Endothelial cell of umbilical vein (primary cell): ENCODE measurements around the gene OR5C1. TPM values are rescaled to one million over a fixed set of nuclear protein-coding genes. Genes with fewer than 3 reads are reported as not detected.

Experiments
- BruUV-seq: library from RNA; stranded (reverse); fragments of 400-500 nt; replicated peaks from 2 replicates; lab custom pipeline; 2021; lab: Mats Ljungman, UMichigan
- CTCF ChIA-PET: fragments of 300-600, 350-600 bp; sonication (Branson Sonifier 250); formaldehyde crosslinking; loops from one replicate; lab custom pipeline; 2021; ENCODE audit warnings: antibody characterized with exemption, inconsistent platforms; lab: Charles Lee
- POLR2A ChIA-PET: fragments of 300-600, 350-600 bp; sonication (Branson Sonifier 250); formaldehyde crosslinking; loops from one replicate; lab custom pipeline; 2021; ENCODE audit warnings: antibody characterized with exemption, inconsistent platforms; lab: Charles Lee
- DNase-seq: peaks from one replicate; pipeline ENCODE4 v3.0.0-alpha.2; 2011; ENCODE audit warnings: low read depth, low spot score
- FAIRE-seq: peaks from 2 replicates; lab custom pipeline; 2011; peaks lifted over from hg19 to GRCh38; lab: Jason Lieb, UNC
- H2AFZ ChIP-seq: 2 replicates; pipeline ENCODE4 v1.6.0; 2012; ENCODE audit warnings: low read depth, low read length, control low read depth, inconsistent platforms
- H3K27ac ChIP-seq: 2 replicates; pipeline ENCODE4 v1.5.1; 2011; ENCODE audit warnings: low read depth, mild to moderate bottlenecking, control low read depth, low read length, moderate library complexity; ENCODE audit not compliant: insufficient read depth
- H3K27me3 ChIP-seq, 2 experiments: 2 replicates each; pipeline versions ENCODE4 v1.6.0 to v1.6.1; 2011; ENCODE audit warnings: low read length in 2 of 2, mixed read lengths in 1 of 2; ENCODE audit not compliant: control insufficient read depth in 2 of 2, insufficient read depth in 2 of 2
- H3K36me3 ChIP-seq, 2 experiments: 2 replicates in 1 of 2; 3 replicates in 1 of 2; pipeline ENCODE4 v1.5.1; 2011; ENCODE audit warnings: low read length in 2 of 2, mild to moderate bottlenecking in 1 of 2, moderate library complexity in 1 of 2; ENCODE audit not compliant: control insufficient read depth in 2 of 2, insufficient read depth in 2 of 2; ENCODE audit errors: extremely low read depth in 1 of 2
- H3K4me1 ChIP-seq: 3 replicates; pipeline ENCODE4 v1.5.1; 2011; ENCODE audit warnings: mild to moderate bottlenecking, low read length; ENCODE audit not compliant: control insufficient read depth, insufficient read depth; ENCODE audit errors: extremely low read depth
- H3K4me2 ChIP-seq: 2 replicates; pipeline ENCODE4 v1.6.1; 2011; ENCODE audit warnings: low read length, control low read depth, mixed read lengths; ENCODE audit not compliant: insufficient read depth
- H3K4me3 ChIP-seq, 3 experiments: fragments of 200-600 bp in 1 of 3; sonication (generic), shearing (Covaris generic) in 1 of 3; replicated peaks in 1 of 3; 2 replicates each; pipeline ENCODE4 v1.5.1; 2011 to 2016; ENCODE audit warnings: control low read depth in 3 of 3, low read length in 3 of 3, mild to moderate bottlenecking in 2 of 3, inconsistent platforms in 1 of 3, low read depth in 1 of 3, moderate library complexity in 1 of 3; ENCODE audit not compliant: insufficient read depth in 1 of 3
- H3K79me2 ChIP-seq: 2 replicates; pipeline ENCODE4 v1.6.0; 2012; ENCODE audit warnings: low read length, inconsistent platforms; ENCODE audit not compliant: control insufficient read depth, insufficient read depth
- H3K9ac ChIP-seq: replicated peaks from 2 replicates; pipeline ENCODE3; 2011; ENCODE audit warnings: low read length, control low read depth; ENCODE audit not compliant: insufficient read depth; ENCODE audit errors: extremely low read depth
- H3K9me1 ChIP-seq: replicated peaks from 3 replicates; pipeline ENCODE4 v1.6.0; 2011; ENCODE audit warnings: mild to moderate bottlenecking, low read length; ENCODE audit not compliant: control insufficient read depth, insufficient read depth; ENCODE audit errors: extremely low read depth
- H3K9me3 ChIP-seq: replicated peaks from 2 replicates; pipeline ENCODE4 v1.5.1; 2012; ENCODE audit warnings: low read length, inconsistent platforms; ENCODE audit not compliant: control insufficient read depth, insufficient read depth
- H4K20me1 ChIP-seq: replicated peaks from 2 replicates; pipeline ENCODE3; 2011; ENCODE audit warnings: mild to moderate bottlenecking, low read length; ENCODE audit not compliant: control insufficient read depth, insufficient read depth; ENCODE audit errors: extremely low read depth
- CTCF ChIP-seq, 2 donors: IDR thresholded peaks; 1 replicate in 1 of 2; 2 replicates in 1 of 2; pipeline ENCODE4 v1.5.1; 2011; ENCODE audit warnings: low read length in 2 of 2, mild to moderate bottlenecking in 2 of 2, moderate library complexity in 2 of 2, control low read depth in 1 of 2, inconsistent platforms in 1 of 2, low read depth in 1 of 2; ENCODE audit not compliant: insufficient read depth in 1 of 2; ENCODE audit errors: extremely low read depth in 1 of 2
- EZH2 ChIP-seq: IDR thresholded peaks from 2 replicates; pipeline ENCODE4 v1.6.1; 2012; ENCODE audit warnings: borderline replicate concordance, low read depth, mild to moderate bottlenecking, moderate library complexity, low read length, inconsistent platforms; ENCODE audit not compliant: severe bottlenecking
- FOS ChIP-seq: IDR thresholded peaks from 2 replicates; pipeline ENCODE4 v1.6.1; 2011; ENCODE audit warnings: mild to moderate bottlenecking, low read length, moderate library complexity, borderline replicate concordance; ENCODE audit not compliant: insufficient read depth
- GATA2 ChIP-seq: IDR thresholded peaks from 2 replicates; pipeline ENCODE4 v1.7.0; 2011; ENCODE audit warnings: low read depth, mild to moderate bottlenecking, moderate library complexity, mixed read lengths, low read length; ENCODE audit not compliant: insufficient read length, insufficient read depth
- JUN ChIP-seq: IDR thresholded peaks from 2 replicates; pipeline ENCODE4 v1.6.1; 2011; ENCODE audit warnings: borderline replicate concordance, low read depth; ENCODE audit not compliant: insufficient read length, insufficient read depth
- MAX ChIP-seq: IDR thresholded peaks from 2 replicates; pipeline ENCODE4 v1.6.1; 2011; ENCODE audit not compliant: insufficient read depth, insufficient read length
- MYC ChIP-seq: IDR thresholded peaks from one replicate; pipeline ENCODE4 v1.6.1; 2011; ENCODE audit warnings: mild to moderate bottlenecking, low read depth, low read length
- POLR2A ChIP-seq: IDR thresholded peaks from 2 replicates; pipeline ENCODE4 v1.6.1; 2012; ENCODE audit warnings: low read depth, mild to moderate bottlenecking, control low read depth, low read length
- POLR2AphosphoS5 ChIP-seq: IDR thresholded peaks from 2 replicates; pipeline ENCODE4 v1.6.1; 2012; ENCODE audit warnings: low read depth, mild to moderate bottlenecking, control low read depth, low read length, moderate library complexity; ENCODE audit not compliant: insufficient read depth
- dilution Hi-C: fragments of 300-500 bp; cut with MboI; formaldehyde crosslinking; loops from one replicate; pipeline ENCODE4 v1.15.0; 2019; ENCODE audit warnings: low sequenced_read_pairs; ENCODE audit not compliant: extremely low pct_ligation_motif_present
- intact Hi-C: fragments of 100-400 bp; cut with micrococcal nuclease; formaldehyde crosslinking; loops from one replicate; pipeline ENCODE4 v1.10.0; 2022
- polyA plus RNA-seq, 4 experiments: library from polyadenylated mRNA; depleted of rRNA in 3 of 4; stranded (reverse) in 3 of 4; unstranded in 1 of 4; fragments of >200 nt; gene quantifications; 2 replicates each; pipeline versions ENCODE4 v1.2.1 to v1.2.3, GENCODE V29; 2011 to 2012; ENCODE audit warnings: missing spikeins in 1 of 4
- total RNA-seq: library from RNA; stranded (reverse); gene quantifications from 2 replicates; pipeline ENCODE4 v1.2.3, GENCODE V29; 2021

Gene OR5C1
- total and polyA plus RNA-seq, 2 donors (not counting 3 experiments of a cell fraction or from before 2014, with no cell fraction given): not detected

- dilution Hi-C loops (no loop called here), intact Hi-C loops (no loop called here)
- Histone ChIP-seq H3K27me3 (no peaks in the 10 kb centered on the region), H3K9me3 (no peaks in the 10 kb centered on the region), H3K27ac (no peak overlapping the region), H3K79me2 (no peaks in the 10 kb centered on the region), H3K9me1 (no peaks in the 10 kb centered on the region), H3K4me2 (no peak overlapping the region), H3K36me3 (no peaks in the 10 kb centered on the region), H4K20me1 (no peaks in the 10 kb centered on the region), H3K4me3 (no peak overlapping the region), H2AFZ (no peak overlapping the region), H3K9ac (no peak overlapping the region), H3K4me1 (no peaks in the 10 kb centered on the region)
- ChIA-PET CTCF (no interaction called here), POLR2A (no interaction called here)
- FAIRE-seq (no peak), DNase-seq (no peak)
- TF ChIP-seq CTCF (IDR thresholded peaks at IDR 0.05; ENCODE audit: extremely low read depth in 1 of 2, insufficient read depth in 1 of 2, low read depth in 1 of 2, low read length in 2 of 2) (no peak), POLR2AphosphoS5 (no peak), EZH2 (no peak), POLR2A (no peak), JUN (no peak), FOS (no peak), MAX (no peak), MYC (no peak), GATA2 (no peak)
- no TSS peak for BruUV-seq
Measured at GRCh38 chr9:122754825-122755224, 33.9 kb upstream of the OR5C1 start.
